ENCODE results near the gene GJD4. TPM values are rescaled to one million over a fixed set of nuclear protein-coding genes. Genes with fewer than 3 reads are reported as not detected.
A peak's percentile ranks its signal among the peaks of the same experiment; 100 is the strongest.

GJD4 gene
- total RNA-seq, 8 experiments from 2014 or later = 0.62 TPM; not detected in 7

DNA sequence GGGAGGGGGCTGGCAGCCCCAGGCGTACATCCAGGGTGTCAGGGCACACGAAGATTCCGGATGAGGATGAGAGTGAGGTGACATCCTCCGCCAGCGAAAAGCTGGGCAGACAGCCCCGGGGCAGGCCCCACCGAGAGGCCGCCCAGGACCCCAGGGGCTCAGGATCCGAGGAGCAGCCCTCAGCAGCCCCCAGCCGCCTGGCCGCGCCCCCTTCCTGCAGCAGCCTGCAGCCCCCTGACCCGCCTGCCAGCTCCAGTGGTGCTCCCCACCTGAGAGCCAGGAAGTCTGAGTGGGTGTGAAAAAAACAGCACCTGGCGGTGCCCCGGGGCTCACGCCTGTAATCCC is 3.2 kb downstream of the GJD4 start:
- in situ Hi-C loops (cut with MboI; ENCODE audit: low pct_unique_long_range_greater_than_20kb in 2 of 9, low sequenced_read_pairs in 9 of 9, unreplicated experiment in 9 of 9) = no loop called here
- Histone ChIP-seq H3K4me1 (replicated peaks in 1 of 2) (no peaks in the 10 kb centered on the region), H3K4me3 (no peak overlapping the region), H3K27ac (no peak overlapping the region)
- 85 to 100% (median 89%) methylated on average over 3 to 4 of the region's 16 CpGs; no CpG with 5 or more reads in 7 of the 10 experiments for WGBS, 10 experiments
- no peak for ATAC-seq (replicated peaks in 6 of 8)

DNA sequence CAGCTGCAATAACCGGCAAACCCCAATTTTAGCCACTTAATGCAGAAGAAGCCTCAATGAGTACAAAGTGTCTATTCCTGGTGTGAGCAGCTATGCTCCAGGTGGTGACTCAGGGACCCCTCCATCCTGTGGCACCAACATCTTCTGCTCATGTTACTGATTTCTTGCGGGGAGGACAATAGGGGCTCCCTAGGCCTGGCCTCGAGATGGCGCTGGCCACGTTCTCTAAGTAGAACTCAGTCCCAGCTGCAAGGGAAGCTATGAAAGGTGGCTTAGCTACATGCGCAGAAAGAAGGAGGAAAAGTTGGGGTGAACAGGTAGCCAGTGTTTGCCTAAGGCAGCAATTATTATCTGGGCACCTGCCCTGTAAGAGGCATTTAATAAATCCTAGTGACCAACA is 6.6 kb downstream of the GJD4 start:
- WGBS, 10 experiments = 47 to 90% (median 76%) methylated on average over 1 to 5 of the region's 6 CpGs; no CpG with 5 or more reads in 2 of the 10 experiments
- in situ Hi-C loops (cut with MboI; ENCODE audit: low pct_unique_long_range_greater_than_20kb in 2 of 9, low sequenced_read_pairs in 9 of 9, unreplicated experiment in 9 of 9) = no loop called here
- Histone ChIP-seq H3K4me3 (no peak overlapping the region), H3K27ac (no peak overlapping the region), H3K4me1 (replicated peaks in 1 of 2) (no peaks in the 10 kb centered on the region)
- ATAC-seq (replicated peaks in 6 of 8) = no peak

GRCh38 chr10:35612385-35613106 is 7.4 kb downstream of the GJD4 start:
- no peak for ATAC-seq (replicated peaks in 6 of 8)
- Histone ChIP-seq H3K27ac (no peak overlapping the region), H3K4me1 (replicated peaks in 1 of 2) (no peaks in the 10 kb centered on the region), H3K4me3 (no peak overlapping the region)
- in situ Hi-C loops (cut with MboI; ENCODE audit: low pct_unique_long_range_greater_than_20kb in 2 of 9, low sequenced_read_pairs in 9 of 9, unreplicated experiment in 9 of 9) = no loop called here
- WGBS, 10 experiments = 0 to 71% (median 48%) methylated on average over 1 to 6 of the region's 6 CpGs; no CpG with 5 or more reads in 1 of the 10 experiments

DNA sequence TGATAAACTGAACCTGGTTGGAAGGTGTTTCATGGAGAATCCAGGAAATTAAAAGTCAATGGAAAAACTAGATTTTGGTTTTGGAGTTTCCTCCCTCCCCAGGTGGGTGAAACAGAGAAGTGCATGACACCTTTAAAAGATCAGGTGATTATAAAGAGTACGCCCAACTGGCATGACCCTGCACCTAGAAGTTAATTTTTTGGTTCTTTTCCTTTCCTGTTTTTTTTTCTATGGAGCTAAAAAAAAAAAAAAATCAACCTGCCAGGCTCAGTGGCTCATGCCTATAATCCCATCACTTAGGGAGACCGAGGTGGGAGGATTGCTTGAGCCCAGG is 7.9 kb downstream of the GJD4 start:
- Histone ChIP-seq H3K4me1 (replicated peaks in 1 of 2) (no peaks in the 10 kb centered on the region), H3K27ac (no peak overlapping the region), H3K4me3 (no peak overlapping the region)
- in situ Hi-C loops (cut with MboI; ENCODE audit: low pct_unique_long_range_greater_than_20kb in 2 of 9, low sequenced_read_pairs in 9 of 9, unreplicated experiment in 9 of 9) = no loop called here
- no peak for ATAC-seq (replicated peaks in 6 of 8)
- WGBS, 10 experiments = 17 to 91% (median 78%) methylated on average over 1 to 2 of the region's 2 CpGs; no CpG with 5 or more reads in 3 of the 10 experiments

GRCh38 chr10:35613597-35614226 is 8.6 kb downstream of the GJD4 start:
- Histone ChIP-seq H3K4me1 (replicated peaks in 1 of 2) (no peaks in the 10 kb centered on the region), H3K4me3 (no peak overlapping the region), H3K27ac (no peak overlapping the region)
- in situ Hi-C loops (cut with MboI; ENCODE audit: low pct_unique_long_range_greater_than_20kb in 2 of 9, low sequenced_read_pairs in 9 of 9, unreplicated experiment in 9 of 9) = no loop called here
- peak in 3 of 8 experiments; percentile 36 to 60 (median 48) for ATAC-seq (replicated peaks in 6 of 8)
- 24 to 80% (median 55%) methylated on average over 1 to 7 of the region's 8 CpGs; no CpG with 5 or more reads in 2 of the 10 experiments for WGBS, 10 experiments

GRCh38 chr10:35614312-35614711 is 9.2 kb downstream of the GJD4 start:
- in situ Hi-C loops (cut with MboI; ENCODE audit: low pct_unique_long_range_greater_than_20kb in 2 of 9, low sequenced_read_pairs in 9 of 9, unreplicated experiment in 9 of 9) = no loop called here
- Histone ChIP-seq H3K27ac (no peak overlapping the region), H3K4me1 (replicated peaks in 1 of 2) (no peaks in the 10 kb centered on the region), H3K4me3 (no peak overlapping the region)
- ATAC-seq (replicated peaks in 6 of 8) = no peak
- WGBS, 10 experiments = 8 to 73% (median 59%) methylated on average over 1 to 5 of the region's 5 CpGs; no CpG with 5 or more reads in 2 of the 10 experiments

DNA sequence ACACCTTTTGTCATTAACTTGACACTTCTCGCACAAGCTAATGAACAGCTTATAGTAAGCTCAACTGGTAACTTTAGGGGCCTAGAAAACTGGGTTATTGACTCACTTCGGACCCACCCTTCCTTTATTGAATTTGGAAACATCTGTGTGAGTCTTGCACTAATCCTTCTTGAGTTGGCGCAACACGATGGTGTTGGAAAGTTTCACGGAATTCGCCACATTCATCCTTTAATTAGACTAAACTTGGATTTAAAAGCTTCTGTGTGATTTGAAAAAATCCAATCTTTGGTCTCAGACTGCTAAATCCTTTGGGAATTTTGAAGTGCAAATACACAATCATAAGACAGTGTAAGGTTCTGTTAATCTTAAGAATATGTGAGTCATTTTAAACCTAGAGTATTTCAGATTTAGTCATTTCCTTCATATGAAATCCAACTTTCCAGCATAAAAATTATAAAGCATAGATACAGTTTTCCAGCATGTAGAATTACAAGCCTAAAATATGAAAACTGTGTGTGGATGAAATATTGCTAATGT is 21.9 kb downstream of the GJD4 start:
- ATAC-seq (replicated peaks in 6 of 8) = no peak
- Histone ChIP-seq H3K4me3 (no peak overlapping the region), H3K4me1 (replicated peaks in 1 of 2) (no peaks in the 10 kb centered on the region), H3K27ac (no peak overlapping the region)
- in situ Hi-C loops (cut with MboI; ENCODE audit: low pct_unique_long_range_greater_than_20kb in 2 of 9, low sequenced_read_pairs in 9 of 9, unreplicated experiment in 9 of 9) = loop anchor here (25.0 kb wide), 4 partner anchors 285 to 1260 kb away; no protein-coding TSS in a partner anchor
- WGBS, 10 experiments = 49 to 97% (median 87%) methylated on average over 3 to 6 of the region's 6 CpGs

DNA sequence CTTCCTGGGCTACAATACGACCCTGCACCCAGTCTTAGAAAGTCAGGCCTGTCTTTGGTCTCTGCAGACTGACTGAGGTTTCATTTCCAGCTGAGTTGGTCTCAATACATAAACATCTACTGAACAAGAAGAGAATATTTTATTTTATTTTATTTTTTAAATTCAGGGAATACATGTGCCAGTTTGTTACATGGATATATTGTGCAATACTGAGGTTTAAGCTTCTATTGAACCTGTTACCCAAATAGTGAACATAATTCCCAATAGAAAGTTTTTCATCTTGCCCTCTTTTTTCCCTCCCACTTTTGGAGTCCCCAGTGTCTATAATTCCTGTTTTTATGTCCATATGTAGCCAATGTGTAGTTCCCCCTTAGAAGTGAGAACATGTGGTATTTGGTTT is 26.3 kb downstream of the GJD4 start:
- Histone ChIP-seq H3K4me1 (replicated peaks in 1 of 2) (no peaks in the 10 kb centered on the region), H3K27ac (no peak overlapping the region), H3K4me3 (no peak overlapping the region)
- 20 to 89% (median 80%) methylated on average over 1 of the region's 1 CpG; no CpG with 5 or more reads in 5 of the 10 experiments for WGBS, 10 experiments
- ATAC-seq (replicated peaks in 6 of 8) = no peak
- in situ Hi-C loops (cut with MboI; ENCODE audit: low pct_unique_long_range_greater_than_20kb in 2 of 9, low sequenced_read_pairs in 9 of 9, unreplicated experiment in 9 of 9) = loop anchor here (10.0 to 25.0 kb wide), 6 partner anchors 281 to 1256 kb away; no protein-coding TSS in a partner anchor

DNA sequence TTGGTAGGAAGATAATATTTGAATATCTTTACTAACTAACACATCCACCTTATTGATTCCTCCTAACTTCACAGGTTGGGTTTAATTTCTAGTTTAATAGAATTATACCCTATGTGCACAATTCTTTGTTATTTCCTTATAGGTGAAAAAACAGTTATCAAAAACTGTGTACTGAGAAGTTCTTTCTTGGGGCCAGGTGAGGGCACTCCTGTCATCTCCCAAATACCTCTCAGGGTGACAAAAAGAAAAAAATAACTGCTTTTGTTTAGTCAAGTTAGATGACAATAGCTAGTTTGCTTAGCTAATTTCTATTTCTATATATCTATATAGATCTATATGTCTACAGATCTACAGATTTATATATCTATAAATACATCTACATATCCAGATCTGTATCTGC is 26.9 kb downstream of the GJD4 start:
- H3K4me3 ChIP-seq = no peak overlapping the region
- peaks cover 0 to 2% of the 10 kb centered on the region in 2 donors for H3K4me1 ChIP-seq (replicated peaks in 1 of 2)
- ATAC-seq (replicated peaks in 6 of 8) = no peak
- in situ Hi-C loops (cut with MboI; ENCODE audit: low pct_unique_long_range_greater_than_20kb in 2 of 9, low sequenced_read_pairs in 9 of 9, unreplicated experiment in 9 of 9) = loop anchor here (10.0 to 25.0 kb wide), 6 partner anchors 280 to 1255 kb away; no protein-coding TSS in a partner anchor
- no peak overlapping the region for H3K27ac ChIP-seq

DNA sequence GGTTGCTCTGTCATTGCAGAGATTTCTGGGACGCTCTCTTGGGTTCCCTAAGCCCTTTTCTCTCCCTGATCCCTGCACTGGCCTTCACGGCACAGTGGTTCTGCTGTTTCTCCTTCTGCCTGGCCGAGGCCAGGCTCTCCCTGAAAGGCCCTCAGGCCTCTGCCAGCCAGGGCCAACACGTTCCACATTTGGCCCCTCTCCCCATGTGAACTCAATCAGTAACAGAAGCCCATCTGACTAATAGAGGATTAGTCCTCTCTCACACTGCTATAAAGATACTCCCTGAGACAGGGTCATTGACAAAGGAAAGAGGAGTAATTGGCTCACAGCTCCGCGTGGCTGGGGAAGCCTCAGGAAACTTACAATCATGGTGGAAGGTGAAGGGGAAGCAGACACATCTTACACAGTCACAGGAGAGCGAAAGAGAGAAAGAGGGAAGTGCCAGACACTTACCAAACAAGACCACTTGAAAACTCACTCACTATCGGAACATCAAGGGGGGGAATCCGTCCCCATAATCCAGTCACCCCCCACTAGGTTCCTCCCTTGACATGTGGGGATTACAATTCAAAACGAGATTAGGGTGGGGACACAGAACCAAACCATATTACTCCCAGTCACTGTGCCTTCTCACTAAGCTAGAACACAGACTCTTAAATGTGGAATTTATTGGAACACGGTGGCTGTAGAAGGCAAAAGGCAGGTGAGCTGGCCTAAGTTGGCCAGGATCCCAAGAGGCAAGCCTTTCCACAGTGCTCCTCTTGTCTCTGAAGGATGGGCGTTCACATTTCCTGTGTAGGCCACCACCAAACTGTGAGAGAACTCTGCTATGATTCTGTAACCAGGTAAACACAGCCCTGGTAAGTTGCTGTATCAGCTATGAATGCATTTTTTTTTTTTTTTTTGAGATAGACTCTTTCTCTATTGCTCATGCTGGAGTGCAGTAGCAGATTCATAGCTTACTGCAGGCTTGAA is 28.2 kb downstream of the GJD4 start:
- in situ Hi-C loops (cut with MboI; ENCODE audit: low pct_unique_long_range_greater_than_20kb in 2 of 9, low sequenced_read_pairs in 9 of 9, unreplicated experiment in 9 of 9) = loop anchor here (10.0 to 25.0 kb wide), 6 partner anchors 279 to 1254 kb away; no protein-coding TSS in a partner anchor

GRCh38 chr10:35635576-35635975 is 30.4 kb downstream of the GJD4 start:
- ATAC-seq (replicated peaks in 6 of 8) = peak in 3 of 8 experiments; percentile 76 to 93 (median 84)
- H3K4me1 ChIP-seq (replicated peaks in 1 of 2) = peaks cover 16 to 17% of the 10 kb centered on the region in 2 donors
- no peak overlapping the region for H3K27ac ChIP-seq
- no peak overlapping the region for H3K4me3 ChIP-seq
- WGBS, 10 experiments = 0 to 27% (median 11%) methylated on average over 2 to 6 of the region's 6 CpGs; no CpG with 5 or more reads in 1 of the 10 experiments
- in situ Hi-C loops (cut with MboI; ENCODE audit: low pct_unique_long_range_greater_than_20kb in 2 of 9, low sequenced_read_pairs in 9 of 9, unreplicated experiment in 9 of 9) = loop anchor here (10.0 to 25.0 kb wide), 6 partner anchors 277 to 1252 kb away; no protein-coding TSS in a partner anchor

More for the DNA sequence above, 28.2 kb downstream of the GJD4 start:
- ATAC-seq (replicated peaks in 6 of 8) = no peak
- Histone ChIP-seq H3K4me1 (replicated peaks in 1 of 2) (peaks cover 13 to 15% of the 10 kb centered on the region in 2 donors), H3K27ac (no peak overlapping the region), H3K4me3 (no peak overlapping the region)
- 30 to 84% (median 70%) methylated on average over 1 to 10 of the region's 12 CpGs; no CpG with 5 or more reads in 1 of the 10 experiments for WGBS, 10 experiments

DNA sequence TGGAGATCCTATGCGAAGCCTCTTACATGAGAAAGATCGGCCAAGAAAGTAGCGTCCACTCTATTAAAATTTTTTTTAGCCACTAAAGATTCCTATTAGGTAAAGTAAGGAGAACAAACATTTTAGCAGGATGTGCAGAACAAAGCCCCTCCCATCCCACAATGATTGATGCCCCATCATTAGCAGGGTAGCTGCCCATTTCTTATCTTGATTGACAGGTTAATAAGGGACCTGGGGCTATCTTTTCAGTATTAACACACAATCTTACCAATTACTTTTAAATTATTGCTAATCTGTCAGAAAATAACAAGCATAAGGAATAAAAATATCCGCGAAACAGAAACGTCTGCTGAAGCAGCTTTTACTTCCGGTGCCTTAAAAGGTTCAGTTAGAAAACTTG is 31.8 kb downstream of the GJD4 start:
- Histone ChIP-seq H3K27ac (no peak overlapping the region), H3K4me1 (replicated peaks in 1 of 2) (peaks cover 16 to 17% of the 10 kb centered on the region in 2 donors), H3K4me3 (peak overlapping the region in 2 of 5 donors; percentile 3 to 13)
- in situ Hi-C loops (cut with MboI; ENCODE audit: low pct_unique_long_range_greater_than_20kb in 2 of 9, low sequenced_read_pairs in 9 of 9, unreplicated experiment in 9 of 9) = loop anchor here (10.0 to 25.0 kb wide), 6 partner anchors 275 to 1250 kb away; no protein-coding TSS in a partner anchor
- no peak for ATAC-seq (replicated peaks in 6 of 8)
- WGBS, 10 experiments = 0 to 91% (median 14%) methylated on average over 3 to 7 of the region's 7 CpGs
